OCI-LY3 (cell line): Measurements from ENCODE around the gene COTL1.
A peak's percentile ranks its signal among the peaks of the same experiment; 100 is the strongest.

Source experiments
- H2AFZ ChIP-seq: fragments of 200-600, 300-600 bp; shearing (Covaris generic); 2 replicates; pipeline ENCODE4 v1.6.0; 2014; ENCODE audit warnings: antibody characterized with exemption, low read depth, low read length
- H3K27ac ChIP-seq: fragments of 200-600, 300-600 bp; sonication (generic); 2 replicates; pipeline ENCODE4 v1.5.1; 2014; ENCODE audit warnings: mild to moderate bottlenecking, low read length, moderate library complexity, mixed read lengths
- H3K27me3 ChIP-seq: fragments of 200-600, 300-600 bp; sonication (generic); 2 replicates; pipeline ENCODE4 v1.6.1; 2014; ENCODE audit warnings: low read depth, low read length, mixed read lengths
- H3K36me3 ChIP-seq: fragments of 200-600, 300-600 bp; sonication (generic); replicated peaks from 2 replicates; pipeline ENCODE3; 2014; ENCODE audit warnings: low read depth, low read length, mixed read lengths
- H3K4me1 ChIP-seq: fragments of 300-600, 200-600 bp; sonication (generic); 2 replicates; pipeline ENCODE4 v1.6.1; 2014; ENCODE audit warnings: low read length, mixed read lengths
- H3K4me2 ChIP-seq: fragments of 200-600, 300-600 bp; sonication (generic); 2 replicates; pipeline ENCODE4 v1.6.1; 2014; ENCODE audit warnings: low read length, mixed read lengths
- H3K4me3 ChIP-seq: fragments of 300-600, 200-600 bp; sonication (generic); 2 replicates; pipeline ENCODE4 v1.5.1; 2014; ENCODE audit warnings: antibody characterized with exemption, mild to moderate bottlenecking, low read length, moderate library complexity
- H3K79me2 ChIP-seq: fragments of 300-600, 200-600 bp; shearing (Covaris generic); 2 replicates; pipeline ENCODE4 v1.6.1; 2014; ENCODE audit warnings: mild to moderate bottlenecking, low read length, mixed read lengths
- H3K9ac ChIP-seq: fragments of 300-600, 200-600 bp; shearing (Covaris generic); 2 replicates; pipeline ENCODE4 v1.6.0; 2014; ENCODE audit warnings: mild to moderate bottlenecking, low read length, moderate library complexity
- H3K9me3 ChIP-seq: fragments of 200-600, 300-600 bp; shearing (Covaris generic); 2 replicates; pipeline ENCODE4 v1.6.1; 2014; ENCODE audit warnings: low read length, mixed read lengths; ENCODE audit not compliant: insufficient read depth
- H4K20me1 ChIP-seq: fragments of 200-600, 300-600 bp; sonication (generic); 2 replicates; pipeline ENCODE4 v1.6.1; 2016; ENCODE audit warnings: low read length, mixed read lengths; ENCODE audit not compliant: insufficient read depth
- EZH2phosphoT487 ChIP-seq: fragments of 200-600 bp; shearing (Covaris generic); IDR thresholded peaks from 2 replicates; pipeline ENCODE4 v1.6.1; 2018; ENCODE audit warnings: antibody characterized with exemption, mixed run types, low read depth
- TF ChIP-seq, protein P1 (sequence below): fragments of 200-600, 300-600 bp; sonication (generic); IDR thresholded peaks from 2 replicates; pipeline ENCODE4 v1.5.1; 2014; ENCODE audit warnings: antibody characterized with exemption, low read length, low read depth

Gene COTL1

GRCh38 chr16:84550096-84550495, 67.8 kb downstream of the COTL1 start:
- no peak for TF ChIP-seq EZH2phosphoT487
- TF ChIP-seq, protein P1, sequence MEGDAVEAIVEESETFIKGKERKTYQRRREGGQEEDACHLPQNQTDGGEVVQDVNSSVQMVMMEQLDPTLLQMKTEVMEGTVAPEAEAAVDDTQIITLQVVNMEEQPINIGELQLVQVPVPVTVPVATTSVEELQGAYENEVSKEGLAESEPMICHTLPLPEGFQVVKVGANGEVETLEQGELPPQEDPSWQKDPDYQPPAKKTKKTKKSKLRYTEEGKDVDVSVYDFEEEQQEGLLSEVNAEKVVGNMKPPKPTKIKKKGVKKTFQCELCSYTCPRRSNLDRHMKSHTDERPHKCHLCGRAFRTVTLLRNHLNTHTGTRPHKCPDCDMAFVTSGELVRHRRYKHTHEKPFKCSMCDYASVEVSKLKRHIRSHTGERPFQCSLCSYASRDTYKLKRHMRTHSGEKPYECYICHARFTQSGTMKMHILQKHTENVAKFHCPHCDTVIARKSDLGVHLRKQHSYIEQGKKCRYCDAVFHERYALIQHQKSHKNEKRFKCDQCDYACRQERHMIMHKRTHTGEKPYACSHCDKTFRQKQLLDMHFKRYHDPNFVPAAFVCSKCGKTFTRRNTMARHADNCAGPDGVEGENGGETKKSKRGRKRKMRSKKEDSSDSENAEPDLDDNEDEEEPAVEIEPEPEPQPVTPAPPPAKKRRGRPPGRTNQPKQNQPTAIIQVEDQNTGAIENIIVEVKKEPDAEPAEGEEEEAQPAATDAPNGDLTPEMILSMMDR, result no peak
- Histone ChIP-seq H3K9ac (no peak overlapping the region), H3K27ac (no peak overlapping the region)

DNA sequence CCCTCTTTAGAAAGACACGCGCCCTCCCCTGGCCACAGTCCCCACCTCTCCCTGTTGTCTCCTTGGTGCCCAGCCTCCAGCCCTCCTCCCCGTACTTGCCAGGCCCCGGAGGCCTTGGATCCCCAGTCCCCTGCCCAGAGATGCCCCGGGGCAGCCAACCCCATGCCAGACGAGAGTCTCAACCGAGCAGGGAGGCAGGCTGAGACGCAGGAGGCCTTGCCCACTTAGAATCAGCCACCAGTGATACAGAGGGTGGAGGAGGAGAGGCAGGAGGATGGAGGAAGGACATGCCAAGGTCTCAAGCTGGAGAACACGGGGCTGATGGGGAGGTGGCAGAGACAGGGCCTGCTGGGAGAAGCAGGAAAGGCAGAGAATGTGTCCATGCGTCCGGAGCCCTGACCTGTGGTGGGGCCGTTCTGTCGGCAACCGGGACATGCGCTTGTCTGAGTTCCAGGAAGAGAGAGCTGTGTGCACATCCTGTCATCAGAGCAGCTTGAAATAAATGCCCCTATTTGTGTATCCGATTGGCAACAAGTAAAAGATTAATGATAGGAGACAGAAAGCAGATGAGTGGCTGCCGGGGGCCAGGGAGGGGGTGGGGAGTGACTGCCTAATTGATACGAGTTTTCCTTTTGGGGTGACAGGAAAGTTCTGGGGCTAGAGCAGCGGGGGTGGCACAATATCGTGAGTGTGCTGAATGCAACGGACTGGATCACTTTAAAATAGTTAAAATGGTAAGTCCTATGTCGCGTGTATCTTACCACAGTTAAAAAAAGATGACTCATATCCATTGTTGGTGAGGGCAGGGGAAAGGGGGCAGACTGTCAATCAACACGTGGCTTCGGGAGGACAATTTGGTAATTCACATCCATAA, 68.7 kb downstream of the COTL1 start:
- Histone ChIP-seq H3K9me3 (no peaks in the 10 kb centered on the region), H3K9ac (no peak overlapping the region; the same call in 1 of the 2 replicates), H3K79me2 (no peaks in the 10 kb centered on the region), H3K4me1 (peaks cover 18% of the 10 kb centered on the region), H2AFZ (peak overlapping the region; percentile 47; the same call in 1 of the 2 replicates), H3K36me3 (no peaks in the 10 kb centered on the region), H3K27ac (no peak overlapping the region), H3K4me3 (peak overlapping the region; percentile 19; the same call in 1 of the 2 replicates), H3K4me2 (peak overlapping the region; percentile 35), H3K27me3 (0 out of 2 replicates have a peak, but pooled peaks cover 5% of the 10 kb centered on the region), H4K20me1 (no peaks in the 10 kb centered on the region)
- TF ChIP-seq EZH2phosphoT487, result no peak
- TF ChIP-seq, protein P1, result no peak

More at GRCh38 chr16:84550096-84550495, 67.8 kb downstream of the COTL1 start:
- Histone ChIP-seq H3K4me2 (no peak overlapping the region), H3K4me1 (peaks cover 20% of the 10 kb centered on the region), H3K4me3 (no peak overlapping the region), H3K27me3 (0 out of 2 replicates have a peak, but pooled peaks cover 5% of the 10 kb centered on the region), H3K9me3 (no peaks in the 10 kb centered on the region), H3K79me2 (no peaks in the 10 kb centered on the region), H4K20me1 (no peaks in the 10 kb centered on the region), H2AFZ (no peak overlapping the region), H3K36me3 (no peaks in the 10 kb centered on the region)

- H4K20me1 ChIP-seq, result no peaks in the 10 kb centered on the region
- peaks cover 14% of the 10 kb centered on the region for H3K4me1 ChIP-seq
- no peak overlapping the region for H3K9ac ChIP-seq
- H3K79me2 ChIP-seq, result no peaks in the 10 kb centered on the region
- no peaks in the 10 kb centered on the region for H3K9me3 ChIP-seq
- TF ChIP-seq, protein P1, result no peak
- no peak for TF ChIP-seq EZH2phosphoT487
- 0 out of 2 replicates have a peak, but pooled peaks cover 5% of the 10 kb centered on the region for H3K27me3 ChIP-seq
- H2AFZ ChIP-seq, result no peak overlapping the region
- no peaks in the 10 kb centered on the region for H3K36me3 ChIP-seq
- no peak overlapping the region for H3K27ac ChIP-seq
- no peak overlapping the region for H3K4me3 ChIP-seq
- no peak overlapping the region for H3K4me2 ChIP-seq
Measured at GRCh38 chr16:84548508-84548907, 69.4 kb downstream of the COTL1 start.

DNA sequence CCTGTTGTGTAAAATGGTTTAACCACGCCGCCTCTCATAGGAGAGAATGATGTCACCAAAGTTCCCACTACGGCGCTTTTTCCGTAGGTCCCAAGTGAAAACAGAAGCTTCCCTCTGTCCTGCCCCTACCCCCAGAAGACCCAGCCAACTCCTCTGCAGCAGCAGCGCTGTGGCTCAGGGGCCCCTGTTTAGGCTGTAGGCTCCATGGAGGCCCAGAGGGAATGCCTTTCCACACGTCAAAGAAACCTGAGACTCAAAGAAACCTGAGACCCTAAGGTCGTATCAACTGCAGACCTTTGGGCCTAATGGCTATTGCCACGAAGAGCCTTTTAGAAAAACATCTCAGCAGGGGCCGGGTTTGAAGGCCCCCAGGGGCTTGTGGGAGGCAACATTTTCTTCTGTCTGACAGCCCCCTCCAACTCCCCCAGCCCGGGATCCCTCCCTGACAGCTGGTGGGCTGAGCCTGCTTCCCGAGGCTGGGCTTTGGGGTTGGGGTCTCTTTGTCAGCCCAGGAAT, 70.3 kb downstream of the COTL1 start:
- Histone ChIP-seq H3K79me2 (no peaks in the 10 kb centered on the region), H4K20me1 (no peaks in the 10 kb centered on the region), H3K4me3 (no peak overlapping the region), H3K36me3 (no peaks in the 10 kb centered on the region), H3K4me1 (peaks cover 14% of the 10 kb centered on the region), H3K4me2 (no peak overlapping the region), H3K9ac (no peak overlapping the region), H2AFZ (no peak overlapping the region), H3K27me3 (0 out of 2 replicates have a peak, but pooled peaks cover 5% of the 10 kb centered on the region), H3K9me3 (no peaks in the 10 kb centered on the region), H3K27ac (no peak overlapping the region)
- TF ChIP-seq, protein P1, result no peak
- no peak for TF ChIP-seq EZH2phosphoT487
